Measurements from ENCODE around the gene DNAH14.

DNA sequence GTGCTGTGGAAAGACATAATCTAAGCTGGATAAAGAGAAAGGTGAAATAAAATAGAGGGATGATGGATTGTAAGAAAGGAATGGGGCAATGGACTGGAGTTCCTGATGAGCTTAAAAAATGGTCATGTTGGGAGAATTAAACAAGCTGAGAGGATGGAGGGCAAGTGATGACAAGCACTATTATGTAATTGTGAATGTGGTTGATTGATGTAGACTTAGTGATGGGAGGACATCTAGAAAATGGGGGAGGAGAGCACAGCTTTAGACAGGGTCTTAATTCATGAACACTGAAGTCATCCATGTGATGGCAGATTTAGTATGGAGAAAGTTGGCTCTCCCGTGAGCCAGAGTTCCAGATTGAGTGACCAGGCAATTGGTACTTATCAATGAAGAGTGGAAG, 29.0 kb downstream of the DNAH14 start:
- TF ChIP-seq POLR2AphosphoS5 (IDR thresholded peaks at IDR 0.05; ENCODE audit: insufficient read depth, low read depth, low read length): no peak
- TF ChIP-seq, protein P1, sequence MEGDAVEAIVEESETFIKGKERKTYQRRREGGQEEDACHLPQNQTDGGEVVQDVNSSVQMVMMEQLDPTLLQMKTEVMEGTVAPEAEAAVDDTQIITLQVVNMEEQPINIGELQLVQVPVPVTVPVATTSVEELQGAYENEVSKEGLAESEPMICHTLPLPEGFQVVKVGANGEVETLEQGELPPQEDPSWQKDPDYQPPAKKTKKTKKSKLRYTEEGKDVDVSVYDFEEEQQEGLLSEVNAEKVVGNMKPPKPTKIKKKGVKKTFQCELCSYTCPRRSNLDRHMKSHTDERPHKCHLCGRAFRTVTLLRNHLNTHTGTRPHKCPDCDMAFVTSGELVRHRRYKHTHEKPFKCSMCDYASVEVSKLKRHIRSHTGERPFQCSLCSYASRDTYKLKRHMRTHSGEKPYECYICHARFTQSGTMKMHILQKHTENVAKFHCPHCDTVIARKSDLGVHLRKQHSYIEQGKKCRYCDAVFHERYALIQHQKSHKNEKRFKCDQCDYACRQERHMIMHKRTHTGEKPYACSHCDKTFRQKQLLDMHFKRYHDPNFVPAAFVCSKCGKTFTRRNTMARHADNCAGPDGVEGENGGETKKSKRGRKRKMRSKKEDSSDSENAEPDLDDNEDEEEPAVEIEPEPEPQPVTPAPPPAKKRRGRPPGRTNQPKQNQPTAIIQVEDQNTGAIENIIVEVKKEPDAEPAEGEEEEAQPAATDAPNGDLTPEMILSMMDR (IDR thresholded peaks at IDR 0.05; ENCODE audit: extremely low read depth in 1 of 2, insufficient read depth in 1 of 2, low read depth in 1 of 2, low read length in 2 of 2): no peak

Measured in endothelial cell of umbilical vein (primary cell).